HG03196 (cell line): ENCODE data around the gene CEP78.

Experiments used
- ATAC-seq: cut with Tn5 transposase; IDR thresholded peaks from one replicate; pipeline ENCODE4 v1.9.1; 2021; ENCODE audit not compliant: unreplicated experiment

CEP78 gene

GRCh38 chr9:78286125-78286524, 50.2 kb downstream of the CEP78 start:
- ATAC-seq = no peak

- ATAC-seq = no peak
Observed at GRCh38 chr9:78286946-78287388, 51.1 kb downstream of the CEP78 start.

GRCh38 chr9:78288214-78288892, 52.5 kb downstream of the CEP78 start:
- ATAC-seq = no peak

- no peak for ATAC-seq
Observed at GRCh38 chr9:78289474-78289873, 53.6 kb downstream of the CEP78 start.

GRCh38 chr9:78291240-78291925, 55.5 kb downstream of the CEP78 start:
- no peak for ATAC-seq

- ATAC-seq = no peak
Observed at GRCh38 chr9:78292026-78292425, 56.2 kb downstream of the CEP78 start.

- ATAC-seq = no peak
Observed at GRCh38 chr9:78292716-78293497, 57.0 kb downstream of the CEP78 start.

GRCh38 chr9:78294290-78295176, 58.7 kb downstream of the CEP78 start:
- no peak for ATAC-seq

GRCh38 chr9:78295177-78295575, 59.3 kb downstream of the CEP78 start:
- ATAC-seq = no peak

GRCh38 chr9:78295731-78296130, 59.9 kb downstream of the CEP78 start:
- no peak for ATAC-seq

GRCh38 chr9:78296201-78296892, 60.5 kb downstream of the CEP78 start:
- no peak for ATAC-seq

GRCh38 chr9:78296893-78297671, 61.2 kb downstream of the CEP78 start, which contains the start of gene PSAT1:
TSS of gene PSAT1 (plus strand) at chr9:78297125. CDS start at chr9:78297211, 86 bp downstream.
- peak; percentile 98 for ATAC-seq

- no peak for ATAC-seq
Observed at GRCh38 chr9:78297672-78297961, 61.7 kb downstream of the CEP78 start.

- ATAC-seq = no peak
Observed at GRCh38 chr9:78298046-78298765, 62.3 kb downstream of the CEP78 start.

- no peak for ATAC-seq
Observed at GRCh38 chr9:78300209-78300608, 64.3 kb downstream of the CEP78 start.

GRCh38 chr9:78301466-78301865, 65.6 kb downstream of the CEP78 start:
- ATAC-seq = no peak

- no peak for ATAC-seq
Observed at GRCh38 chr9:78303377-78304062, 67.6 kb downstream of the CEP78 start.

- no peak for ATAC-seq
Observed at GRCh38 chr9:78304357-78304756, 68.5 kb downstream of the CEP78 start.
